ENCODE data around the gene EHBP1L1. TPM values are rescaled to one million over a fixed set of nuclear protein-coding genes. Genes with fewer than 3 reads are reported as not detected.

Gene EHBP1L1
- total RNA-seq, 1 donor: 58.6 TPM

- peaks cover 26% of the 10 kb centered on the region for H3K79me2 ChIP-seq (ENCODE audit: insufficient read depth, low read length)
- TF ChIP-seq CTCF (IDR thresholded peaks at IDR 0.05; ENCODE audit: extremely low read depth, low read depth, low read length): no peak
- H3K9me3 ChIP-seq (ENCODE audit: low read depth, low read length): no peaks in the 10 kb centered on the region
- peaks cover 84% of the 10 kb centered on the region for H3K36me3 ChIP-seq (ENCODE audit: insufficient read depth, low read length)
- no peak overlapping the region for H2AFZ ChIP-seq (ENCODE audit: low read length)
- H3K4me1 ChIP-seq (ENCODE audit: insufficient read depth, low read length): no peaks in the 10 kb centered on the region
- H3K4me2 ChIP-seq (ENCODE audit: insufficient read depth, low read length): no peak overlapping the region
- no peak overlapping the region for H3K4me3 ChIP-seq (ENCODE audit: insufficient read depth, low read length)
- peaks cover 12% of the 10 kb centered on the region for H4K20me1 ChIP-seq (ENCODE audit: insufficient read depth, low read length)
- no peak overlapping the region for H3K27ac ChIP-seq (ENCODE audit: low read depth, low read length)
- DNase-seq (ENCODE audit: insufficient read length, low spot score, missing footprints): no peak
- H3K27me3 ChIP-seq (ENCODE audit: insufficient read depth, low read length): no peaks in the 10 kb centered on the region
Observed at GRCh38 chr11:65623177-65623576, 47.3 kb downstream of the EHBP1L1 start.

GRCh38 chr11:65623852-65624616 lies 48.2 kb downstream of the EHBP1L1 start:
- Histone ChIP-seq H3K4me3 (ENCODE audit: insufficient read depth, low read length) (no peak overlapping the region), H3K36me3 (ENCODE audit: insufficient read depth, low read length) (peaks cover 82% of the 10 kb centered on the region), H2AFZ (ENCODE audit: low read length) (no peak overlapping the region)

GRCh38 chr11:65624931-65625627 lies 49.2 kb downstream of the EHBP1L1 start:
- Histone ChIP-seq H2AFZ (ENCODE audit: low read length) (no peak overlapping the region), H3K27ac (ENCODE audit: low read depth, low read length) (no peak overlapping the region), H3K27me3 (ENCODE audit: insufficient read depth, low read length) (no peaks in the 10 kb centered on the region), H4K20me1 (ENCODE audit: insufficient read depth, low read length) (peaks cover 4% of the 10 kb centered on the region), H3K4me3 (ENCODE audit: insufficient read depth, low read length) (no peak overlapping the region), H3K79me2 (ENCODE audit: insufficient read depth, low read length) (peaks cover 11% of the 10 kb centered on the region), H3K4me1 (ENCODE audit: insufficient read depth, low read length) (no peaks in the 10 kb centered on the region), H3K36me3 (ENCODE audit: insufficient read depth, low read length) (peaks cover 83% of the 10 kb centered on the region), H3K9me3 (ENCODE audit: low read depth, low read length) (no peaks in the 10 kb centered on the region), H3K4me2 (ENCODE audit: insufficient read depth, low read length) (no peak overlapping the region)
- no peak for DNase-seq (ENCODE audit: insufficient read length, low spot score, missing footprints)
- TF ChIP-seq CTCF (IDR thresholded peaks at IDR 0.05; ENCODE audit: extremely low read depth, low read depth, low read length): no peak

More at GRCh38 chr11:65623852-65624616, 48.2 kb downstream of the EHBP1L1 start:
- no peaks in the 10 kb centered on the region for H3K9me3 ChIP-seq (ENCODE audit: low read depth, low read length)
- no peak for TF ChIP-seq CTCF (IDR thresholded peaks at IDR 0.05; ENCODE audit: extremely low read depth, low read depth, low read length)
- H3K27ac ChIP-seq (ENCODE audit: low read depth, low read length): no peak overlapping the region
- DNase-seq (ENCODE audit: insufficient read length, low spot score, missing footprints): no peak
- H3K79me2 ChIP-seq (ENCODE audit: insufficient read depth, low read length): peaks cover 19% of the 10 kb centered on the region
- H3K4me1 ChIP-seq (ENCODE audit: insufficient read depth, low read length): no peaks in the 10 kb centered on the region
- no peaks in the 10 kb centered on the region for H3K27me3 ChIP-seq (ENCODE audit: insufficient read depth, low read length)
- no peak overlapping the region for H3K4me2 ChIP-seq (ENCODE audit: insufficient read depth, low read length)
- peaks cover 7% of the 10 kb centered on the region for H4K20me1 ChIP-seq (ENCODE audit: insufficient read depth, low read length)

All from osteoblast (primary cell).